SK-N-SH treated with all-trans-retinoic acid at 6 μM for 48 hours (cell line): ENCODE data around the gene KCP.

Experiments used
- ATAC-seq: fragments of 200-7000 bp; cut with Tn5 transposase; 3 replicates; pipeline ENCODE4 v1.9.1; 2020; ENCODE audit warnings: mild to moderate bottlenecking, moderate library complexity
- BACH2 ChIP-seq: fragments of 250-450 bp; sonication (Bioruptor Pico); IDR thresholded peaks from 2 replicates; pipeline ENCODE4 v1.9.0; 2021; ENCODE audit warnings: mild to moderate bottlenecking, borderline replicate concordance
- CREB5 ChIP-seq: fragments of 250-450 bp; sonication (Bioruptor Pico); IDR thresholded peaks from 2 replicates; pipeline ENCODE4 v1.5.1; 2020; ENCODE audit warnings: low read depth, mild to moderate bottlenecking, moderate library complexity
- CSDC2 ChIP-seq: fragments of 250-450 bp; sonication (Bioruptor Pico); IDR thresholded peaks from 2 replicates; pipeline ENCODE4 v1.5.0; 2020; ENCODE audit warnings: mild to moderate bottlenecking, moderate library complexity
- CSRNP3 ChIP-seq: fragments of 250-450 bp; sonication (Bioruptor Pico); IDR thresholded peaks from 2 replicates; pipeline ENCODE4 v1.5.1; 2021; ENCODE audit warnings: mild to moderate bottlenecking, moderate library complexity
- ESRRG ChIP-seq: fragments of 250-450 bp; sonication (Bioruptor Pico); IDR thresholded peaks from 2 replicates; pipeline ENCODE4 v1.6.1; 2021; ENCODE audit warnings: mild to moderate bottlenecking
- GLIS3 ChIP-seq: fragments of 250-450 bp; sonication (Bioruptor Pico); IDR thresholded peaks from 2 replicates; pipeline ENCODE4 v1.5.0; 2020; ENCODE audit warnings: mild to moderate bottlenecking, moderate library complexity
- OSR1 ChIP-seq: fragments of 250-450 bp; sonication (Bioruptor Pico); IDR thresholded peaks from 2 replicates; pipeline ENCODE4 v1.8.0; 2022; ENCODE audit warnings: moderate library complexity, mild to moderate bottlenecking, inconsistent platforms
- PATZ1 ChIP-seq: fragments of 250-450 bp; sonication (Bioruptor Pico); IDR thresholded peaks from 2 replicates; pipeline ENCODE4 v1.8.0; 2020; ENCODE audit warnings: mild to moderate bottlenecking, moderate library complexity, borderline replicate concordance
- POU6F1 ChIP-seq: fragments of 250-450 bp; sonication (Bioruptor Pico); IDR thresholded peaks from 2 replicates; pipeline ENCODE4 v1.8.0; 2021; ENCODE audit warnings: low read depth, mild to moderate bottlenecking, moderate library complexity, borderline replicate concordance
- PPARA ChIP-seq: fragments of 250-450 bp; sonication (Bioruptor Pico); IDR thresholded peaks from 2 replicates; pipeline ENCODE4 v1.5.0; 2020; ENCODE audit warnings: mild to moderate bottlenecking, borderline replicate concordance
- SNAI2 ChIP-seq: fragments of 250-450 bp; sonication (Bioruptor Pico); IDR thresholded peaks from 2 replicates; pipeline ENCODE4 v1.5.0; 2020; ENCODE audit warnings: mild to moderate bottlenecking, moderate library complexity
- TCF4 ChIP-seq: fragments of 250-450 bp; sonication (Bioruptor Pico); IDR thresholded peaks from 2 replicates; pipeline ENCODE4 v1.8.0; 2021; ENCODE audit warnings: mild to moderate bottlenecking, moderate library complexity, borderline replicate concordance
- TOX ChIP-seq: fragments of 250-450 bp; sonication (Bioruptor Pico); IDR thresholded peaks from 2 replicates; pipeline ENCODE4 v1.8.0; 2021; ENCODE audit warnings: mild to moderate bottlenecking, moderate library complexity, borderline replicate concordance
- TSHZ2 ChIP-seq: fragments of 250-450 bp; sonication (Bioruptor Pico); IDR thresholded peaks from 2 replicates; pipeline ENCODE4 v1.5.0; 2020; ENCODE audit warnings: mild to moderate bottlenecking, moderate library complexity
- ZC3H10 ChIP-seq: fragments of 250-450 bp; sonication (Bioruptor Pico); IDR thresholded peaks from 2 replicates; pipeline ENCODE4 v1.5.1; 2021; ENCODE audit warnings: mild to moderate bottlenecking, moderate library complexity
- ZFP3 ChIP-seq: fragments of 250-450 bp; sonication (Bioruptor Pico); IDR thresholded peaks from 2 replicates; pipeline ENCODE4 v1.5.0; 2020; ENCODE audit warnings: mild to moderate bottlenecking, moderate library complexity
- ZNF8 ChIP-seq: fragments of 450-650 bp; formaldehyde crosslinking; IDR thresholded peaks from 2 replicates; pipeline ENCODE4 v1.5.0; 2020; ENCODE audit warnings: mild to moderate bottlenecking, moderate library complexity

The KCP gene

GRCh38 chr7:128941946-128942526, 31.5 kb upstream of the KCP start:
- TF ChIP-seq GLIS3 (CRISPR knock-in tag) (no peak), SNAI2 (CRISPR knock-in tag) (no peak), BACH2 (no peak), TCF4 (no peak), TSHZ2 (no peak), TOX (CRISPR knock-in tag) (no peak), CSRNP3 (CRISPR knock-in tag) (no peak)

GRCh38 chr7:128941323-128941890, 30.9 kb upstream of the KCP start:
- no peak for ATAC-seq
- TF ChIP-seq PPARA (CRISPR knock-in tag) = no peak
- TF ChIP-seq CSDC2 (CRISPR knock-in tag) = no peak
- TF ChIP-seq ESRRG (CRISPR knock-in tag) = no peak
- TF ChIP-seq SNAI2 (CRISPR knock-in tag) = no peak
- no peak for TF ChIP-seq PATZ1
- no peak for TF ChIP-seq BACH2
- TF ChIP-seq CSRNP3 (CRISPR knock-in tag) = no peak
- no peak for TF ChIP-seq CREB5
- no peak for TF ChIP-seq POU6F1 (CRISPR knock-in tag)
- no peak for TF ChIP-seq OSR1 (CRISPR knock-in tag)
- TF ChIP-seq ZNF8 = no peak
- no peak for TF ChIP-seq TSHZ2
- no peak for TF ChIP-seq ZFP3
- no peak for TF ChIP-seq TOX (CRISPR knock-in tag)
- no peak for TF ChIP-seq ZC3H10

More at GRCh38 chr7:128941946-128942526, 31.5 kb upstream of the KCP start:
- no peak for ATAC-seq
